OCI-LY1 (cell line): ENCODE data around the gene CACNA1H.

ENCODE experiments used
- H2AFZ ChIP-seq: fragments of 200-600 bp; sonication (generic), shearing (Covaris generic); 2 replicates; pipeline ENCODE4 v1.6.0; 2014; ENCODE audit warnings: antibody characterized with exemption, mild to moderate bottlenecking, low read length
- H3F3A ChIP-seq: fragments of 200-600 bp; sonication (generic), shearing (Covaris generic); 2 replicates; pipeline ENCODE4 v1.6.0; 2014; ENCODE audit warnings: mild to moderate bottlenecking, antibody characterized with exemption, low read length, moderate library complexity; ENCODE audit not compliant: insufficient read depth
- H3K27ac ChIP-seq: fragments of 200-600 bp; sonication (generic); 2 replicates; pipeline ENCODE4 v1.5.1; 2014; ENCODE audit warnings: low read length, mixed run types, mild to moderate bottlenecking, low read depth; ENCODE audit not compliant: poor library complexity, severe bottlenecking
- H3K27me3 ChIP-seq: fragments of 200-600 bp; sonication (generic); 2 replicates; pipeline ENCODE4 v1.6.0; 2014; ENCODE audit warnings: antibody characterized with exemption, mild to moderate bottlenecking, low read length, moderate library complexity; ENCODE audit not compliant: insufficient read depth
- H3K36me3 ChIP-seq: fragments of 200-600 bp; sonication (generic); 2 replicates; pipeline ENCODE4 v1.6.1; 2014; ENCODE audit warnings: mild to moderate bottlenecking, antibody characterized with exemption, low read length, moderate library complexity, mixed read lengths; ENCODE audit not compliant: insufficient read depth
- H3K4me1 ChIP-seq: fragments of 200-600 bp; sonication (generic); 2 replicates; pipeline ENCODE4 v1.5.1; 2014; ENCODE audit warnings: mild to moderate bottlenecking, low read length, moderate library complexity; ENCODE audit not compliant: insufficient read depth, severe bottlenecking
- H3K4me2 ChIP-seq: fragments of 200-600 bp; sonication (generic), shearing (Covaris generic); 2 replicates; pipeline ENCODE4 v1.6.1; 2014; ENCODE audit warnings: low read length
- H3K4me3 ChIP-seq: fragments of 200-600 bp; sonication (generic); 2 replicates; pipeline ENCODE4 v1.5.1; 2014; ENCODE audit warnings: low read length, low read depth, mild to moderate bottlenecking, mixed read lengths; ENCODE audit not compliant: poor library complexity, severe bottlenecking
- H3K79me2 ChIP-seq: fragments of 200-600 bp; shearing (Covaris generic); 2 replicates; pipeline ENCODE4 v1.6.1; 2016; ENCODE audit warnings: mixed run types, low read length, mixed read lengths; ENCODE audit not compliant: insufficient read depth
- H3K9ac ChIP-seq: fragments of 200-600 bp; sonication (generic), shearing (Covaris generic); 2 replicates; pipeline ENCODE4 v1.6.1; 2014; ENCODE audit warnings: mild to moderate bottlenecking, low read length, mixed read lengths
- H3K9me2 ChIP-seq: fragments of 200-600 bp; sonication (generic), shearing (Covaris generic); 2 replicates; pipeline ENCODE4 v1.6.1; 2014; ENCODE audit warnings: low read depth, mild to moderate bottlenecking, low read length, mixed read lengths
- H3K9me3 ChIP-seq: fragments of 200-600 bp; shearing (Covaris generic); 2 replicates; pipeline ENCODE4 v1.6.1; 2014; ENCODE audit warnings: low read length, mixed read lengths
- H4K20me1 ChIP-seq: fragments of 200-600 bp; sonication (generic), shearing (Covaris generic); 2 replicates; pipeline ENCODE4 v1.6.0; 2016; ENCODE audit warnings: mild to moderate bottlenecking, low read length; ENCODE audit not compliant: insufficient read depth
- CTCF ChIP-seq: fragments of 200-600 bp; sonication (generic), shearing (Covaris generic); IDR thresholded peaks from 2 replicates; pipeline ENCODE4 v1.5.1; 2017; ENCODE audit warnings: mild to moderate bottlenecking, antibody characterized with exemption, low read length, moderate library complexity, mixed read lengths
- EZH2 ChIP-seq: fragments of 200-600 bp; sonication (generic), shearing (Covaris generic); IDR thresholded peaks from 2 replicates; pipeline ENCODE4 v1.8.0; 2017; ENCODE audit warnings: borderline replicate concordance, mixed run types, mild to moderate bottlenecking, antibody characterized with exemption, low read length, moderate library complexity, mixed read lengths

Gene CACNA1H

GRCh38 chr16:1178295-1178910 is 25.5 kb downstream of the CACNA1H start:
- Histone ChIP-seq H2AFZ (no peak overlapping the region), H3K4me3 (no peak overlapping the region), H3K27ac (no peak overlapping the region), H3K9me3 (no peaks in the 10 kb centered on the region), H3K79me2 (no peaks in the 10 kb centered on the region), H3K4me2 (no peak overlapping the region), H3F3A (no peaks in the 10 kb centered on the region), H3K36me3 (no peaks in the 10 kb centered on the region), H3K4me1 (no peaks in the 10 kb centered on the region), H4K20me1 (no peaks in the 10 kb centered on the region), H3K9ac (no peak overlapping the region), H3K9me2 (no peaks in the 10 kb centered on the region), H3K27me3 (no peaks in the 10 kb centered on the region)
- TF ChIP-seq CTCF (no peak), EZH2 (no peak)

GRCh38 chr16:1180549-1181403 is 27.9 kb downstream of the CACNA1H start:
- H3K4me1 ChIP-seq, result no peaks in the 10 kb centered on the region
- no peaks in the 10 kb centered on the region for H3K9me3 ChIP-seq
- no peaks in the 10 kb centered on the region for H3K9me2 ChIP-seq
- H3K27ac ChIP-seq, result no peak overlapping the region
- no peaks in the 10 kb centered on the region for H3K79me2 ChIP-seq
- H4K20me1 ChIP-seq, result no peaks in the 10 kb centered on the region
- H3K4me3 ChIP-seq, result no peak overlapping the region
- H3K4me2 ChIP-seq, result no peak overlapping the region
- H3K27me3 ChIP-seq, result no peaks in the 10 kb centered on the region
- H3F3A ChIP-seq, result no peaks in the 10 kb centered on the region
- TF ChIP-seq EZH2, result no peak
- TF ChIP-seq CTCF, result no peak
- H3K36me3 ChIP-seq, result no peaks in the 10 kb centered on the region
- no peak overlapping the region for H2AFZ ChIP-seq
- H3K9ac ChIP-seq, result no peak overlapping the region

DNA sequence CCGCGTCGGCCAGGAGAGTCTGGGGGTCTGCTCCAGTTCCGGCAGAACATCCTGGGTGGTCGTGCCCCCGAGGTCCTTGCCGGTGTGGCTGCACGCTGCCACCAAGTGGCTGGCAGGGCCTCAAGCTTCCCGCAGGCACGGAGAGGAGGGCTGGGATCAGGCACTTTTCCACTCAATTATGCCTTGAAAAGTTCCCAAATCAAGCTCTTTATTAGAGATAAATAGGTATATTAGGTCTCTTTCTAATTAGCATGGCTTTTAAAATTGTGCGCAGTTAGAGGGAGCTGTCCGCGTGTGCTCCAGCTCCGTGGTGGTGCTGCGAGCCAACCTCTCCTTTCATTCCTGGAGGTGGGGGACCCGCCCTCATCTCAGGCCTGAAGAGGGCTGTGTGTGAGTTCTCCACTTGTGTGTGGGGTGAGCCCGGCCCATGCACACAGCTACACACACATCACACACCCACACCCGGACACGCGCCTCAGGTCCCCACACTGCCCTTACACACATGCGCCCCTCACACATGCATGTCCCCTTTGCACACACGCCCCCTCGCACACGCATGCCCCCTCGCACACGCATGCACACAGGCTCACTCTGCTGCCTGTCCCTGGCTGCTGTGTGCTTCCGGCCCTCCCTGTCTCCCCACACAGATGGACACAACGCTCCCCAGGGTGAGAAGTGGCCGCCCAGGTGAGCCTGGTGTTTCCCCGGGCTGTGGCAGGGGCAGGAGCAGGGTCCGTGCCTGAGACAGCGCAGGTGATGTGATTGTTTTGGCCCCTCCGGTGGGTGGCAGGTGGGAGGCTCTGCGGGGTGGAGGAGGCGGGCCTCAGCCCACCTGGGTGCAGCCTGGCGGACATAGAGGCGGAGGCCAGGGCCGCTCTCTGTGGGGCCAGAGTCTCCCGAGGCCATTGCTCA is 28.8 kb downstream of the CACNA1H start:
- TF ChIP-seq EZH2, result no peak
- no peak for TF ChIP-seq CTCF
- Histone ChIP-seq H3K9ac (no peak overlapping the region), H3K9me3 (no peaks in the 10 kb centered on the region), H4K20me1 (no peaks in the 10 kb centered on the region), H3K36me3 (no peaks in the 10 kb centered on the region), H2AFZ (no peak overlapping the region), H3K9me2 (no peaks in the 10 kb centered on the region), H3K27ac (no peak overlapping the region), H3K79me2 (no peaks in the 10 kb centered on the region), H3K27me3 (no peaks in the 10 kb centered on the region), H3K4me1 (no peaks in the 10 kb centered on the region), H3K4me2 (no peak overlapping the region), H3F3A (no peaks in the 10 kb centered on the region), H3K4me3 (no peak overlapping the region)
